GM18861 (cell line): ENCODE data around the gene ABHD12.
"Not testable (repeated sequence)": the region's sequence is repeated elsewhere in the genome, so short reads cannot be mapped to it uniquely, and the experiment has no call there.

Source experiments
- ATAC-seq: cut with Tn5 transposase; IDR thresholded peaks from one replicate; pipeline ENCODE4 v1.9.1; 2021; ENCODE audit not compliant: unreplicated experiment

Gene ABHD12

DNA sequence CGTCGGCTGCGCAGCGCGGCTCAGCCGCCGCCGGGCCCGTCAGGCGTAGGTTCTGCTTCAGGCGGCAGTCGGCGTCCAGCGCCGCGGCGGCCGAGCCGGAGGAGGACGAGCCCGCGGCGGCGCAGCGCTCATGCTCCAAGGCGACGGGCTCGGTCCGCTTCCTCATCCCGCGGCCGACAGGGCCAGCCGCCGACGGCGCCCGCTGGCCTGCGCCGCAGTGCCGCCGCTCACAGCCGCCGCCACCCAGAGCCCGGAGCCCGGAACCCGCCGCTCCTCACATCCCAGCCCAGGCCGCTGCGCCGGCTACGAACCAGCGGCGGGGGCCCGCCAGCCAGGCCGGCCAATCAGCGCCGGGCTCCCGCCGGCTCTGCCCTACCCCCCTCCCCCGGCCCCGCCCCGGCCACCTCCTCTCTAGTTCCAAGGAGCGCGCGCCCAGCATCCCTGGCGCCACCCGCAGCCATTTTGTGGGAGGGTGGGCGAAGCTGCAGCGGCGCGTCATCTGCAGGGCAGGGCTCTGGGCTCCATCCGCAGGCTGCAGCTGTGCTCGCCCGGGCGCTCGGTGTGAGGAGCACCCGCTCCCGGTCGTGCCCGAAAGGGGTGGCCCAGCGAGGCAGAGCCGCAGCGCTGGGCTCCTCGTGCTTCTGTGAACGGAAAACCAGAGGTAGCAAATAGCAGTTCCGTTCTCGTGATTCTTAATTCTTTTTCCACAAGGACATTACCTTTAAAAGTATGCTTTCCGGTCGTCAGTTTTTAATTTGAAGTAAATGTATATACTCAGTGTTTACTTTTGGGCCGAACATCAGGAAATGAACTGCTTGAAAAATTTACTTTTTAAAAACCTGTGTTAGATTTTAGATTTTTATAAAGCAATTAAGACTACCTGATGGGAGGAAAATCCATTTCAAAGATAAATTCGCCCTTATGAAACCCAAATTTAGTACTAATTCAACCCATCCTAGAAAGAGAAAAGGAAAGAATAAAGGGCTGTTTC lies at the start of gene ABHD12:
ABHD12 (minus strand) TSS at position 298 of the 991 bp plus-strand sequence; CDS start at position 166, 132 bp downstream.
- peak; percentile 87 for ATAC-seq

- ATAC-seq, result no peak
These were observed 48.7 kb upstream of the ABHD12 start for GRCh38 chr20:25439328-25439727.

DNA sequence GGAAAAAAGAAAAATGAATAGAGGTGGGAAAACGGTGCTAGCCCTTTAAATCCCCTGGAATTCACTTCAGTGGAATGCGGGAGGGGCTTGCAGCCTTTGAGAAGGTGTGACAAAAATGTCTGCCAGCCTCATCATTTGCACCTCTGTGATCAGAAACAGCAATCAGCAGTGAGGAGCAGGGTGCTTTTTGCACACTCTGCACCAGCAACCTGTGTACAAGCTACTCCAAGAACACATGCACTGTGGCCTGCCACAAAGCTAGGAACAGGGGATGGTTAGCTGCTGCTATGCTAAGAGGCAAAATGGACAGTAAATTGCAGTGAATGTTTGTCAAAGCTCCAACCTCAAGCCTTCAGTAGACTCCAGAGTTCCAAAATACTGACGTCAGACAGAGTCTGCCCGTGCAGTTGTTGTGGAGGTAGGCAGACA lies 46.5 kb upstream of the ABHD12 start:
- ATAC-seq, result no peak

DNA sequence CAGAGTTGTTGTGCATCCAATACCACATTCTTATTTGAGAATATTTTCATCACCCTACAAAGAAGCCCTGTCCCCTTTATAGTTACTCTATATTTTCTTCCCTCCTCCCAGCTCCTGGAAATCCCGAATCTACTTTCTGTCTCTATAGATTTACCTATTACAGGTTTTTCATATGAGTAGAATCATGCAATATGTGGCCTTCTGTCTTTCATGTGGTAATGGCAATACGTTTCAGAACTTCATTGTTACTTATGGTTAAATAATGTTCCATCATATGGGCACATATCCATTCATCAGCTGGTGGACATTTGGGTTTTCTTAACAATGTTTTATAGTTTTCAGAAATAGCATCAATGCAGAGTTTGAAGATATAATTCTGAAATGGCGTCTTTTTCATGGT lies 33.9 kb upstream of the ABHD12 start:
- ATAC-seq, result no peak

- no peak for ATAC-seq
These were observed 31.4 kb upstream of the ABHD12 start for GRCh38 chr20:25422032-25422431.

GRCh38 chr20:25421102-25421501 lies 30.5 kb upstream of the ABHD12 start:
- ATAC-seq, result no peak

- peak; percentile 51 for ATAC-seq
These were observed 28.1 kb upstream of the ABHD12 start for GRCh38 chr20:25418776-25419175.

GRCh38 chr20:25408890-25409289 lies 18.3 kb upstream of the ABHD12 start:
- ATAC-seq, result no peak

DNA sequence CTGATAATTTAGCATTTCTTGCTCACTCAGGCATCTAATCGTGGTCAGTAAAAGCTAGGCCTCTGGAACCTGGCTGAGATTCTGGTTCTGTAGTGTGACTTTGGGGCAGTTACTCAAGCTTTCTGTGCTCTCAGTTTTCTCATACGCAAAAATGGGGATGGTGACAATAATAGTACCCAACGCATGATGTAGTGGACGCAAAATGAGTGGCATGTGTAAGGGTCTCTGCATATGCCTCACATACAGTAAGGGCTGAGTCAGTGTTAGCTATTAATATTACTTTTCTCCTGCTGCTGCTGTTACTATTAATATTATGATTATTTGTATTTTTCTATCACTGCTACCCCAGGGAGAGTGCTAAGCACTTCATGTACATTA lies 17.5 kb upstream of the ABHD12 start:
- no peak for ATAC-seq

DNA sequence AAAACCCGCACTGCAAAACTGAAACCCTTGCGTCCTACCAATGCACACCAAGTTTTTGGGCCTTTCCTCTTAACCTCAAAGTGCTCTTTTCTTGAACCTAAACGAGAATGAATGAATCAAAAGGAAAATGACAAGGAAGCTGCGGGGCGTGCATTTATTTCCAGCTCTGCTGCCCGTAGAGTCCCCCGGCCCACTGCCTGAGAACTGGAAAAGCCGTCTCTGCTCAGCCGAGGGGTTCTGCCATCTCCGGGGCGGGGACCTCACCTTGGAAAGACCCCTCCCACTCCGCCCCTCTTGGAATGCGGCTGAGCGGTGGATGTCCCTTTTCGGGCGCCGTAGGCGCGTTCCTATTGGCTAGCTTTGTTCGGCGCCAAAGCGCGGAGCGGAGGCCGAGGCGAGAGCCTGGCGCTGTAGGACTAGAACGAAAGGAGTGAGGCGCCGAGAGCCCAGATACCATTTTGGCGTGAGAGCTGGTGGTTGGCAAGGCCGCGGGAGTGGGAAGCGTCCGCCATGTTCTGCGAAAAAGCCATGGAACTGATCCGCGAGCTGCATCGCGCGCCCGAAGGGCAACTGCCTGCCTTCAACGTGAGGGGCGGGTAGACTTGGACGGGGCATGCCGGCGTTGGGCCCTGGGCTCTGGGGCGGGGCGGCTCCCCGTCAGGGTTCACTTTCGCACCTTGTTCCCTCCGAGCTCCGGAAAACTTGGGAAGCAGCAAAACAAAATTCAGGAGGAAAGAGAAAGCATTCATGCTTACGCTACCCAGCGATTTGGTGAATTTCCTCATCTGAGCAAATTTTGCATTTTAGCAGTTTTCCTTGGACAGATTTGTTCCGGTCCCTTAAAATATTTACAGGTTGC lies 16.9 kb upstream of the ABHD12 start, which contains the start of gene GINS1:
GINS1 (plus strand) TSS at position 363 of the 859 bp plus-strand sequence; CDS start at position 511, 148 bp downstream.
- ATAC-seq, result peak; percentile 67

DNA sequence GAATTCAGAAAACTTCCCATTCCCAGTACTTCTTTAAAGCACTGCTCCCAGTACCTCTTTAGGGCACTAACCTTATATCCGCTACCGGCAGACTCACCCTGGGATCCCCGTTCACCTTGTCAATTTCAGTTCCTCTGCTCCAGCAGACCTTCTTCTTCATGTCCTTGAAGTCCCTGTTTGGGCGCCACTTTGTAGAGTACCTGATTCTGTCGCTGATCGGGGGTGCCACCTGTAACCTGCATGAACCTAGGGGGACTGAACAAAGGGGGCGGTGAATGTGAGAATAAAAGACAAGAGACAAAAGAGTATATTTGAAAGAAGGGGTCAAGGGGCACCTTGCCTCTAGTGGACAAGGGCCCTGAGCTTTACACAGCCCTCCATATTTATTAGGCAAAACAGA lies 11.9 kb upstream of the ABHD12 start:
- no peak for ATAC-seq

DNA sequence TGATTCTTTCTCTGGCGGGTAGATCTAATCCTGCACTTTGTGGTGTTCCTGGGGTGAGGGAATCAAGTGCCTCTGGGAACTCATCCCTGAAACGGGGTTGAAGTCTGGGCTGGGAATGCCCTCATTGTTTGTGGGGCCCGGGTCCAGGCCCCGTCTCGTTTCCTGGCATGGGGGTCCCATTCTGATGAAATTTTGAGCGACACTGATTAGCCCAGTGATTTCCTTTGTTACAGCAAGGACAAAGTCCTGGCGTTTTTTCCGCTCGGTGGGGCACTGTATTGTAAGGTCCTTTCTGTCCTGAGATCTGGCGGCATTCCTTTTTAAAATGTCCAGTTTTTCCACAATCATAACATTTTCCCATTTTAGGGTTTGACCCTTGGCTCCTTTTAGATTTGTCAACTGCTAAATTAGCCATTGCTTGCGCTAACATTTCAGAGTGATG lies 9.7 kb upstream of the ABHD12 start:
- not testable (repeated sequence) for ATAC-seq

- ATAC-seq, result no peak
These were observed 8.4 kb upstream of the ABHD12 start for GRCh38 chr20:25399037-25399430.

DNA sequence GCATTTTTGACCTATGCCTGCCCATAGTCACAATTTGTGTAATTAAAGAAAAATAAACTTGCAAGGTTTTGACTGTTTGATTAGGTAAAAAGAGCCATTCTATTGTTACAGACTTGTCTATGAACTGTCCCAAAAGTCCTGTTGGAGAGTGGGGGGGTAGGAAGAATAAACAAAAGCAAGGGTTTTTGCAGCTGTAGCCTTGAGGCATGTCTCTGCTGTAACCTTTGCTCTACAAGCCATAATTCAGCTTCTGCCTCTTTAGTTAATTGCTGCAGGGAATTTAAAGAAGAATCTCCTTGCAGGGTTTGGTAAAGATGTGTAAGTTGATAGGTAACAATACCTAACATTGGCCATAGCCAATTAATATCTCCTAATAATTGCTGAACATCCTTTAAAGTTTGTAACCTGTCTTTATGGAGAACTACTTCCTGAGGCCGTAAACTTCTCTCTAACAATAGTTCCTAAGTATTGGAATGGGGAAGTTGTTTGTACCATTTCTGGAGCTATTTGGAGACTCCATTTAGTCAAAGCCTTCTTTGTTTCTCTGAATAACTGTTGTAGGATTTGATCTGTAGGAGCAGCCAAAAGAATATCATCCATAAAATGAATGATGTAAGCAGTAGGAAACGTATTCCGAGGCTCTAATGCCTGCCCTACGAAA lies 7.9 kb upstream of the ABHD12 start:
- ATAC-seq, result no peak

GRCh38 chr20:25397821-25398220 lies 7.2 kb upstream of the ABHD12 start:
- ATAC-seq, result no peak

DNA sequence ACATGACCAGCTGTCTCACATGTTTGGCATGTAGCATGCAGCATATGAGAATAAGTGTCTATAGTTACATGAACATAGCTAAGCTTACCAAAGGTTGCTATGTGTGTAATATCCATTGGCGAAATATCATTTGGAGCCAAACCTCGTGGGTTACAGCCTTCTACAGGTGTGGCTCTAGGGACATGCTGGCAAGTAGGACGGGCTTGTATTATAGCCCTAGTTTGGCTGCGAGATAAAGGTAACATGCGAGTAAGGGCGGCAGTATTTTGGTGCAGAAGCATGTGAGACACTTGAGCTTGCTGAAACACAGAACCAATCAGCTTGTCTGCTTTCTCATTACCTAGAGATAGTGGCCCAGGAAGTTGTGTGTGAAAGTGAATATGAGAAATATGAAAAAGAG lies 6.5 kb upstream of the ABHD12 start:
- no peak for ATAC-seq

GRCh38 chr20:25394996-25395395 lies 4.4 kb upstream of the ABHD12 start:
- ATAC-seq, result no peak

GRCh38 chr20:25394276-25394675 lies 3.6 kb upstream of the ABHD12 start:
- ATAC-seq, result no peak

- peak; percentile 12 for ATAC-seq
These were observed 637 bp downstream of the ABHD12 start for GRCh38 chr20:25389858-25390537.

GRCh38 chr20:25389401-25389857 lies 1.2 kb downstream of the ABHD12 start:
- no peak for ATAC-seq
